RPMI7951 (cell line): ENCODE measurements around the gene DAGLB. TPM values are rescaled to one million over a fixed set of nuclear protein-coding genes. Genes with fewer than 3 reads are reported as not detected.

ENCODE experiments used
- DNase-seq: peaks from one replicate; pipeline ENCODE4 v3.0.0-alpha.2; 2012; ENCODE audit warnings: low read depth
- total RNA-seq: library from RNA; depleted of rRNA; stranded (reverse); fragments of >200 nt; shearing (Covaris generic); gene quantifications from 2 replicates; pipeline ENCODE4 v1.2.3, GENCODE V29; 2014; rRNA removed

Gene DAGLB
- total RNA-seq, 1 experiment from 2014 or later = 13.0 TPM

DNA sequence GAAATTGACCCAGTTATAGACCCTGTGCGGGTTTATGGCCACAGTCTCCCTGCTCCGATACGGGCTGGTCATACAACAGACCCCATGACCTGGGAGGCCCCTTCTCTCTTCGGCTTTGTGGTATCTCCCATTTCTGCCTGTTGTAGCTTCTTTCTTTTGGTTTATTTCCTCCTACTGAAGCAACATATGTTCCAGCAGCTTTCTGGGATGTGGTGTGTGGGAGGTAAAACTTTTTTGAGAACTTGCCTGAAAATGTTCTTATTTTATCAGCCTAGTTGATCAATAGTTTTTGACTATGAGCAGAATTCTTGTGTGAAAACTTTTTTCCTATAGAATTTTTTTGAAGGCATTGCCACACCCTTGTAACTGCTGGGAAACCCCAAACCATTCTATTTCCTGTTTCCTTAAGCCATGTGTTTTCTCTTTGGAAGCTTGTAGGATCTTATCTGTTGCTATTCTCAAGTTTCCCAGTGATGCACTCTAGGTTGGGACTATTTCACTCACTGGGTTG is 80.0 kb downstream of the DAGLB start:
- peak; percentile 66 for DNase-seq

DNA sequence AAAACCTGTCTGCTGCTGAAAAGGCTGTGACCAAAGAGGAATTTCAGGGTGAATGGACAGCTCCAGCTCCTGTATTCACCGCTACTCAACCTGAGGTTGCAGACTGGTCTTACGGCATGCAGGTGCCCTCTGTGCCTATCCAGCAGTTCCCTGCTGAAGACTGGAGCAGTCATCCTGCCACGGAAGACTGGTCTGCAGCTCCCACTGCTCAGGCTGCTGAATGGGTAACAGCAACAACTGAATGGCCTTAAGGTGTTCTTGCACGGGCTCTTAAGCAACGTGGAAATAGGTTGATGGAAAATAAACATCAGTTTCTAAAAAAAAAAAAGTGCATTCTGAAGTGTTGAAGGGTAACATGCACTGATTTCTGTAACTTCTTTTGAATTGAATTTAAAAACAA is 82.3 kb downstream of the DAGLB start:
- no peak for DNase-seq

DNA sequence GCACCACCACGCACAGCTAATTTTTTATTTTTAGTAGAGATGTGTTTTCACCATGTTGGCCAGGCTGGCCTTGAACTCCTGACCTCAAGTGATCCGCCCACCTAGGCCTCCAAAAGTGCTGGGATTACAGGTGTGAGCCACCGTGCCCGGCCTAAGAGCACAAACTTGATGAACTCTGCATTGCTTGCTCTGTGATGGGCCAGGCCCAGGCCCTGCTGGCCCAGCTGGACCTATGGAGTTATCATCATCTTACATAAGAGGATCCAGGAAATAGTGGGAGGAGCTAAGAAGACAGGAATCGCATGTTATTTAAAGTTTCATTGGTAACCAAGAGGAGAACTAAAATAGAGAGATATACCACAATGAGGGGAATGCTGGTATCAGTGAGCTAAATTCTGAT is 86.9 kb downstream of the DAGLB start:
- DNase-seq = no peak

DNA sequence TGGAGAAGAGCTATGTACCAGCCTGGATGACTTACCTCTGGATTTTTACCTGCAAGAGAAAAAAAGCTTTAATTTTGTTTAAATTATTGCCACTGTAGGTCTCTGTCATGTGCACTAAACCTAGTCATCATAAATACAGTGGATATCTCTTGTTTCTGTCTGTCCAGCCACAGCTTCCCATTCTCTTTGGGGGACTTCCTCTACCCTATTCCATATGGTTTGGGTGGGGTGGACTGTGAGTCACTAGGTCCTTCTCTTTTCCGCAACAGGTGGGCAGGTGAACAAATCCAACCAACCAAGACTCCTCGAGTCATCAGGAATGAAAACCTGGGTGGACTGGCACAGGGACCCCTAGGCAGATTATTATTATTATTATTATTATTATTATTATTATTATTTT is 88.0 kb downstream of the DAGLB start:
- DNase-seq = no peak

Other genes starting within 250 kb of the DAGLB start
- 18.4 and 20.6 TPM in 2 replicates for gene CYTH3, start 175.3 kb downstream of the DAGLB start, total RNA-seq
- 21.2 and 23.4 TPM in 2 replicates for gene FAM220A, start 99.0 kb downstream of the DAGLB start, total RNA-seq
- gene RAC1, start 73.4 kb downstream of the DAGLB start, total RNA-seq = 111 and 150 TPM in 2 replicates
- 307 and 316 TPM in 2 replicates for gene KDELR2, start 36.2 kb upstream of the DAGLB start, total RNA-seq
- not detected in 2 replicates for gene GRID2IP, start 103.5 kb upstream of the DAGLB start, total RNA-seq
- gene ZDHHC4, start 129.5 kb upstream of the DAGLB start, total RNA-seq = 68.4 and 77.1 TPM in 2 replicates
- gene INTS15, start 142.1 kb upstream of the DAGLB start, total RNA-seq = 14.8 and 16.6 TPM in 2 replicates
- gene ZNF853, start 167.7 kb upstream of the DAGLB start, total RNA-seq = under 0.01 and 0.10 TPM in 2 replicates
- 2.9 and 6.3 TPM in 2 replicates for gene ZNF316, start 189.4 kb upstream of the DAGLB start, total RNA-seq